Mesendoderm (in vitro differentiated cells): ENCODE results near the gene CCDC68.

Experiments
- DNase-seq: peaks from one replicate; pipeline ENCODE4 v3.0.0; 2013
- H2AK5ac ChIP-seq: 2 replicates; pipeline ENCODE4 v1.6.1; 2013; ENCODE audit warnings: low read length, inconsistent platforms
- H2BK120ac ChIP-seq: 2 replicates; pipeline ENCODE4 v1.6.1; 2013; ENCODE audit warnings: low read depth, mild to moderate bottlenecking, low read length, moderate library complexity, mixed read lengths
- H2BK15ac ChIP-seq: replicated peaks from 2 replicates; pipeline ENCODE4 v1.6.1; 2013; ENCODE audit warnings: low read depth, mild to moderate bottlenecking, moderate library complexity
- H2BK5ac ChIP-seq: 2 replicates; pipeline ENCODE4 v1.6.1; 2013; ENCODE audit warnings: low read length, inconsistent platforms
- H3K18ac ChIP-seq: 2 replicates; pipeline ENCODE4 v1.6.1; 2013; ENCODE audit warnings: mild to moderate bottlenecking, low read length, mixed read lengths
- H3K23ac ChIP-seq: one replicate; pipeline ENCODE4 v1.6.1; 2013; ENCODE audit warnings: low read length
- H3K27ac ChIP-seq: 2 replicates; pipeline ENCODE4 v1.5.1; 2013; ENCODE audit warnings: low read depth, mild to moderate bottlenecking, inconsistent platforms, low read length, moderate library complexity
- H3K27me3 ChIP-seq: 2 replicates; pipeline ENCODE4 v1.6.1; 2013; ENCODE audit warnings: low read length, control low read depth, mild to moderate bottlenecking, inconsistent platforms; ENCODE audit not compliant: insufficient read depth, poor library complexity
- H3K36me3 ChIP-seq: 2 replicates; pipeline ENCODE4 v1.6.1; 2013; ENCODE audit warnings: low read length, inconsistent platforms; ENCODE audit not compliant: control insufficient read depth, insufficient read depth
- H3K4ac ChIP-seq: one replicate; pipeline ENCODE4 v1.6.1; 2013; ENCODE audit warnings: low read depth, mild to moderate bottlenecking, low read length, moderate library complexity
- H3K4me1 ChIP-seq: 2 replicates; pipeline ENCODE4 v1.6.1; 2013; ENCODE audit warnings: low read depth, low read length, inconsistent platforms; ENCODE audit not compliant: control insufficient read depth
- H3K4me2 ChIP-seq: 2 replicates; pipeline ENCODE4 v1.6.1; 2013; ENCODE audit warnings: low read length
- H3K4me3 ChIP-seq: 2 replicates; pipeline ENCODE4 v1.5.1; 2013; ENCODE audit warnings: mild to moderate bottlenecking, low read length
- H3K56ac ChIP-seq: one replicate; pipeline ENCODE4 v1.6.1; 2013; ENCODE audit warnings: low read length
- H3K79me1 ChIP-seq: 2 replicates; pipeline ENCODE4 v1.6.1; 2013; ENCODE audit warnings: low read length, inconsistent platforms
- H3K79me2 ChIP-seq: 2 replicates; pipeline ENCODE4 v1.6.1; 2013; ENCODE audit warnings: mild to moderate bottlenecking, low read length; ENCODE audit not compliant: control insufficient read depth, insufficient read depth
- H3K9ac ChIP-seq: 2 replicates; pipeline ENCODE4 v1.6.1; 2013; ENCODE audit warnings: low read length, inconsistent platforms
- H4K5ac ChIP-seq: one replicate; pipeline ENCODE4 v1.6.1; 2013; ENCODE audit warnings: low read length
- H4K8ac ChIP-seq: one replicate; pipeline ENCODE4 v1.6.1; 2013; ENCODE audit warnings: low read depth, mild to moderate bottlenecking, control low read depth, low read length, moderate library complexity
- WGBS: extraction: QIAGEN DNeasy Blood & Tissue Kit; methylation state at CpG from one replicate; pipeline ENCODE4 v1.1.7; 2013; ENCODE audit warnings: low lambda C conversion rate, missing lambda C conversion rate; ENCODE audit not compliant: insufficient coverage; ENCODE audit errors: extremely low coverage; 5-methylcytosine and 5-hydroxymethylcytosine counted together

CCDC68 gene

GRCh38 chr18:54911551-54911950 lies 47.7 kb downstream of the CCDC68 start:
- Histone ChIP-seq H3K79me1 (no peaks in the 10 kb centered on the region), H3K4ac (no peak overlapping the region), H3K4me2 (no peak overlapping the region), H3K4me1 (no peaks in the 10 kb centered on the region), H3K56ac (no peak overlapping the region), H4K5ac (no peak overlapping the region), H2AK5ac (no peak overlapping the region), H3K18ac (no peak overlapping the region), H3K36me3 (no peaks in the 10 kb centered on the region), H3K4me3 (no peak overlapping the region), H3K79me2 (no peaks in the 10 kb centered on the region), H2BK15ac (no peak overlapping the region), H3K27ac (no peak overlapping the region), H2BK5ac (no peak overlapping the region), H3K27me3 (no peaks in the 10 kb centered on the region), H3K23ac (no peak overlapping the region), H2BK120ac (no peak overlapping the region), H3K9ac (no peak overlapping the region), H4K8ac (no peak overlapping the region)
- WGBS, result no CpG with 5 or more reads among the region's 2 CpGs
- no peak for DNase-seq

- no peak overlapping the region for H3K23ac ChIP-seq
- H3K4me3 ChIP-seq, result no peak overlapping the region
- DNase-seq, result no peak
- H3K4me2 ChIP-seq, result no peak overlapping the region
- H3K36me3 ChIP-seq, result no peaks in the 10 kb centered on the region
- no peak overlapping the region for H3K4ac ChIP-seq
- H4K8ac ChIP-seq, result no peak overlapping the region
- H2BK5ac ChIP-seq, result no peak overlapping the region
- no peaks in the 10 kb centered on the region for H3K4me1 ChIP-seq
- no peak overlapping the region for H3K56ac ChIP-seq
- H3K79me1 ChIP-seq, result no peaks in the 10 kb centered on the region
- H2BK15ac ChIP-seq, result no peak overlapping the region
- no peak overlapping the region for H2BK120ac ChIP-seq
- no peaks in the 10 kb centered on the region for H3K27me3 ChIP-seq
- H2AK5ac ChIP-seq, result no peak overlapping the region
- H3K9ac ChIP-seq, result no peak overlapping the region
- no peak overlapping the region for H3K18ac ChIP-seq
- H3K27ac ChIP-seq, result no peak overlapping the region
- no CpG with 5 or more reads among the region's 6 CpGs for WGBS
- H3K79me2 ChIP-seq, result no peaks in the 10 kb centered on the region
- no peak overlapping the region for H4K5ac ChIP-seq
These were observed 48.9 kb downstream of the CCDC68 start for GRCh38 chr18:54910161-54910919.

- Histone ChIP-seq H3K27me3 (no peaks in the 10 kb centered on the region), H3K4me3 (no peak overlapping the region), H4K8ac (no peak overlapping the region), H2BK5ac (no peak overlapping the region), H4K5ac (no peak overlapping the region), H3K23ac (no peak overlapping the region), H3K79me1 (no peaks in the 10 kb centered on the region), H3K18ac (no peak overlapping the region), H3K36me3 (no peaks in the 10 kb centered on the region), H2BK120ac (no peak overlapping the region), H2AK5ac (no peak overlapping the region), H3K4me2 (no peak overlapping the region), H3K4ac (no peak overlapping the region), H3K56ac (no peak overlapping the region), H2BK15ac (no peak overlapping the region), H3K79me2 (no peaks in the 10 kb centered on the region), H3K9ac (no peak overlapping the region), H3K27ac (no peak overlapping the region), H3K4me1 (no peaks in the 10 kb centered on the region)
- no peak for DNase-seq
- WGBS, result no CpG with 5 or more reads among the region's 11 CpGs
These were observed 49.7 kb downstream of the CCDC68 start for GRCh38 chr18:54909538-54909937.

GRCh38 chr18:54906331-54907185 lies 52.7 kb downstream of the CCDC68 start:
- no CpG with 5 or more reads among the region's 6 CpGs for WGBS
- no peaks in the 10 kb centered on the region for H3K27me3 ChIP-seq

GRCh38 chr18:54905629-54906028 lies 53.6 kb downstream of the CCDC68 start:
- WGBS, result no CpG with 5 or more reads among the region's 5 CpGs
- H2BK5ac ChIP-seq, result no peak overlapping the region

More at GRCh38 chr18:54906331-54907185, 52.7 kb downstream of the CCDC68 start:
- Histone ChIP-seq H3K4ac (no peak overlapping the region), H2AK5ac (no peak overlapping the region), H3K36me3 (no peaks in the 10 kb centered on the region), H3K18ac (no peak overlapping the region), H4K5ac (no peak overlapping the region), H3K4me3 (no peak overlapping the region), H4K8ac (no peak overlapping the region), H2BK15ac (no peak overlapping the region), H3K27ac (no peak overlapping the region), H3K4me2 (no peak overlapping the region), H3K4me1 (no peaks in the 10 kb centered on the region), H3K79me2 (no peaks in the 10 kb centered on the region), H2BK5ac (no peak overlapping the region), H3K79me1 (no peaks in the 10 kb centered on the region), H3K56ac (no peak overlapping the region), H3K23ac (no peak overlapping the region), H3K9ac (no peak overlapping the region), H2BK120ac (no peak overlapping the region)
- no peak for DNase-seq

More at GRCh38 chr18:54905629-54906028, 53.6 kb downstream of the CCDC68 start:
- H3K4me1 ChIP-seq, result no peaks in the 10 kb centered on the region
- no peak overlapping the region for H3K4ac ChIP-seq
- H3K27ac ChIP-seq, result no peak overlapping the region
- H4K5ac ChIP-seq, result no peak overlapping the region
- no peak overlapping the region for H3K9ac ChIP-seq
- H3K4me3 ChIP-seq, result no peak overlapping the region
- H3K79me1 ChIP-seq, result no peaks in the 10 kb centered on the region
- H3K56ac ChIP-seq, result no peak overlapping the region
- DNase-seq, result no peak
- no peak overlapping the region for H2BK120ac ChIP-seq
- H2BK15ac ChIP-seq, result no peak overlapping the region
- no peak overlapping the region for H3K23ac ChIP-seq
- no peak overlapping the region for H3K18ac ChIP-seq
- no peak overlapping the region for H3K4me2 ChIP-seq
- no peak overlapping the region for H4K8ac ChIP-seq
- H3K27me3 ChIP-seq, result no peaks in the 10 kb centered on the region
- H3K36me3 ChIP-seq, result no peaks in the 10 kb centered on the region
- no peak overlapping the region for H2AK5ac ChIP-seq
- H3K79me2 ChIP-seq, result no peaks in the 10 kb centered on the region
